H54 (cell line): Measurements from ENCODE around the gene ELFN2.

Source experiments
- DNase-seq: peaks from one replicate; pipeline ENCODE4 v3.0.0; 2011; ENCODE audit warnings: low spot score, mixed read lengths; ENCODE audit not compliant: insufficient read length
- FAIRE-seq: peaks from 3 replicates; lab custom pipeline; 2011; peaks lifted over from hg19 to GRCh38; lab: Jason Lieb, UNC
- POLR2A ChIP-seq: IDR thresholded peaks from 2 replicates; pipeline ENCODE4 v1.6.1; 2011; ENCODE audit warnings: low read depth, mild to moderate bottlenecking, low read length

Gene ELFN2

DNA sequence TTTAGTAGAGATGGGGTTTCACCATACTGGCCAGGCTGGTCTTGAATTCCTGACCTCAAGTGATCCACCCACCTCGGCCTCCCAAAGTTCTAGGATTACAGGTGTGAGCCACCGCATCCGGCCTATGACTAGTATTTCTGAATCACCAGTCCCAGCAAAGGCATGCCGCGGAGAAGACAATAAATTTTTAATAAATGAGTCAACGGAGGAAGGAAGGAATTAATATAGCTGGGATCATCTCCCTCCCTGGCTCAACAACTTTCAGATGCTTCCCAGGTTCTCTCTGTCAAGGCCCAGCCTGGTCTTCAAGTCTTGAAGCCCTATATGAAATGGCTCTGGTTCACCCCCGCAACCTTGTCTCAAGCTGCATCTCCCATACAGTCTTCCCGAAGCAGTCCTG lies 99.3 kb downstream of the ELFN2 start:
- FAIRE-seq (no peak), DNase-seq (peak; percentile 74)
- no peak for TF ChIP-seq POLR2A

- no peak for DNase-seq
- no peak for TF ChIP-seq POLR2A
- FAIRE-seq, result no peak
Measured at GRCh38 chr22:37326726-37327125, 100.6 kb downstream of the ELFN2 start.

- FAIRE-seq (no peak), DNase-seq (no peak)
- TF ChIP-seq POLR2A, result no peak
Measured at GRCh38 chr22:37325039-37325395, 102.3 kb downstream of the ELFN2 start.

- DNase-seq, result no peak
- no peak for TF ChIP-seq POLR2A
- no peak for FAIRE-seq
Measured at GRCh38 chr22:37324340-37325038, 102.8 kb downstream of the ELFN2 start.

GRCh38 chr22:37320726-37321677 lies 106.3 kb downstream of the ELFN2 start:
- no peak for DNase-seq
- no peak for FAIRE-seq
- TF ChIP-seq POLR2A, result no peak

DNA sequence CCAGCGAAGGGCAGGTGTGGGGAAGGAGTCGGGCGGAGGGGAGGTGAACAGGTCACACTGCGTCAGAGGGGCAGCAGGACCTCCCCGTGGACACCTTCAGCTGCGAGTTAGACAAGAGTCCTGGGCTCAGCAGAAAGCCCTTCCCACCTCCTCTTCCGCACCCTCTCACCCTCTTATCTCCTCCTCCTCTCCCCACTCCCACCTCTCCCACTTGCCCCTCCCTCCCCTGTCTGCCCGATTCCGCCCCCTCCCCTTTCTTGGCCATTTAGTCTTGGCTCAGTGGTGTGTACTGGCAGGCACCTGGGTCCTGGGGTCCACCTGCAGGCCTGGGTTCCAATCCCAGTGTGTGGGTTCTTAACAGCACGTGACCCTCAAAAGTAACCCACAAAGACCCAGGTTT lies 107.8 kb downstream of the ELFN2 start:
- no peak for FAIRE-seq
- no peak for TF ChIP-seq POLR2A
- no peak for DNase-seq

DNA sequence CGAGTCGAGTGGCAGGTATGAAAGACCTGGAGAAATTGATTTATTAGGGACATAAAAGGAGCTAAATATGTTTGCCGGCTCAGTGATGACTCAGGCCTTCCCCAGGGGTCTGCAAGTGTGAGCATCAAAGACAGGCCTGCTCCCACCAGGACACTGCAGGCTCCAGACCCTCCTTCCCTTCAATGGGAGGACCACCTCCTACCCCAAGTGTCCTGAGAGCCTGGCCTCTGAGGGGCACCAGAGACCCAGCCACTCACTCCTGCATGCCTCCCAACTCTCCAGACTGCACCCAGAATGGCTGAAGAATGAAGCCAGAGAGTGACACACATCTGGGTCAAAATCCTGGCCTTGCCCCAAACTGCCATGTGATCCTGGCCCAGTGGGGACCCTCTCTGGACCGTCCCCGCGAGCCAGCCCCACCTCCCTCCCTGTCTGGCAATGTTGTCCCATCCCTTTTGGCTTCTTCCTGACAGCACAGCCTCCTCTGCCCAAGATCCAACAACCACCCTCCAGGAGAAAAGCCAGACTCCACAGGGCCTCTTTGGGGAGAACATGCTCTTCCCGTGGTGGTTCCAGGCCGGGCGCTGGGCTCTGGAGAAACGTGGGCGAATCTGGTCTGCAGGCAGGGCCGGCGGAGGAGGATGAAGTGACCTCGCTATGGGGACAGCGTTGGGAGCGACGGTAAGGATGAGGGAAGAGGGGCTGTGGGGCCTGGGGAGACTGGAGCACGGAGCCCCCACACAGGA lies 108.7 kb downstream of the ELFN2 start:
- DNase-seq (no peak), FAIRE-seq (no peak)
- no peak for TF ChIP-seq POLR2A
